Activated T-cell treated with anti-CD3 and anti-CD28 coated beads, Interleukin-2, amount 50 U/mL, for 24 hours (primary cell): ENCODE results near the gene KLHL1.

Experiments
- DNase-seq: peaks from one replicate; pipeline ENCODE4 v3.0.0-alpha.2; 2020
- H3K27ac Mint-ChIP-seq: 2 replicates; pipeline ENCODE4 v1.8.0; 2020; ENCODE audit warnings: mild to moderate bottlenecking, mixed read lengths
- H3K27me3 Mint-ChIP-seq: 2 replicates; pipeline ENCODE4 v1.8.0; 2020; ENCODE audit warnings: mixed read lengths
- H3K36me3 Mint-ChIP-seq: 2 replicates; pipeline ENCODE4 v1.8.0; 2020; ENCODE audit warnings: low read depth, mixed read lengths
- H3K4me1 Mint-ChIP-seq: 2 replicates; pipeline ENCODE4 v1.8.0; 2020; ENCODE audit warnings: low read depth, mixed read lengths
- H3K4me3 Mint-ChIP-seq: 2 replicates; pipeline ENCODE4 v1.8.0; 2020; ENCODE audit warnings: mild to moderate bottlenecking, moderate library complexity, mixed read lengths
- H3K9me3 Mint-ChIP-seq: 2 replicates; pipeline ENCODE4 v1.8.0; 2020; ENCODE audit warnings: mixed read lengths

KLHL1 gene

GRCh38 chr13:69737129-69737935, 370.9 kb downstream of the KLHL1 start:
- Mint-ChIP-seq H3K27me3 (no peaks in the 10 kb centered on the region), H3K9me3 (peaks cover 10% of the 10 kb centered on the region), H3K4me1 (no peaks in the 10 kb centered on the region), H3K4me3 (no peak overlapping the region), H3K27ac (no peak overlapping the region), H3K36me3 (no peaks in the 10 kb centered on the region)
- DNase-seq: no peak

GRCh38 chr13:69721631-69722030, 386.6 kb downstream of the KLHL1 start:
- Mint-ChIP-seq H3K27ac (no peak overlapping the region), H3K4me3 (no peak overlapping the region), H3K9me3 (peaks cover 15% of the 10 kb centered on the region), H3K4me1 (no peaks in the 10 kb centered on the region), H3K27me3 (no peaks in the 10 kb centered on the region), H3K36me3 (no peaks in the 10 kb centered on the region)
- DNase-seq: no peak

GRCh38 chr13:69720278-69720983, 387.8 kb downstream of the KLHL1 start:
- DNase-seq: no peak
- H3K4me3 Mint-ChIP-seq: no peak overlapping the region
- no peaks in the 10 kb centered on the region for H3K36me3 Mint-ChIP-seq
- no peaks in the 10 kb centered on the region for H3K4me1 Mint-ChIP-seq
- H3K27me3 Mint-ChIP-seq: no peaks in the 10 kb centered on the region
- H3K9me3 Mint-ChIP-seq: peaks cover 16% of the 10 kb centered on the region
- H3K27ac Mint-ChIP-seq: no peak overlapping the region

GRCh38 chr13:69706807-69707206, 401.4 kb downstream of the KLHL1 start:
- Mint-ChIP-seq H3K36me3 (no peaks in the 10 kb centered on the region), H3K27ac (no peak overlapping the region), H3K9me3 (peaks cover 12% of the 10 kb centered on the region), H3K27me3 (no peaks in the 10 kb centered on the region), H3K4me1 (no peaks in the 10 kb centered on the region), H3K4me3 (no peak overlapping the region)
- DNase-seq: no peak

- Mint-ChIP-seq H3K27me3 (no peaks in the 10 kb centered on the region), H3K27ac (no peak overlapping the region), H3K36me3 (no peaks in the 10 kb centered on the region), H3K4me3 (no peak overlapping the region), H3K4me1 (no peaks in the 10 kb centered on the region), H3K9me3 (peaks cover 16% of the 10 kb centered on the region)
- DNase-seq: no peak
Measured at GRCh38 chr13:69704311-69704710, 403.9 kb downstream of the KLHL1 start.

- no peak overlapping the region for H3K27ac Mint-ChIP-seq
- no peak overlapping the region for H3K4me3 Mint-ChIP-seq
- no peaks in the 10 kb centered on the region for H3K4me1 Mint-ChIP-seq
- peaks cover 3% of the 10 kb centered on the region for H3K9me3 Mint-ChIP-seq
- no peaks in the 10 kb centered on the region for H3K27me3 Mint-ChIP-seq
- DNase-seq: no peak
- no peaks in the 10 kb centered on the region for H3K36me3 Mint-ChIP-seq
Measured at GRCh38 chr13:69690999-69691398, 417.3 kb downstream of the KLHL1 start.

GRCh38 chr13:69683921-69684686, 424.1 kb downstream of the KLHL1 start:
- Mint-ChIP-seq H3K36me3 (no peaks in the 10 kb centered on the region), H3K4me3 (no peak overlapping the region), H3K27me3 (no peaks in the 10 kb centered on the region), H3K9me3 (peaks cover 5% of the 10 kb centered on the region), H3K27ac (no peak overlapping the region), H3K4me1 (no peaks in the 10 kb centered on the region)
- DNase-seq: no peak

GRCh38 chr13:69681722-69682121, 426.5 kb downstream of the KLHL1 start:
- no peak for DNase-seq
- Mint-ChIP-seq H3K27me3 (no peaks in the 10 kb centered on the region), H3K27ac (no peak overlapping the region), H3K9me3 (peaks cover 6% of the 10 kb centered on the region), H3K4me1 (no peaks in the 10 kb centered on the region), H3K36me3 (no peaks in the 10 kb centered on the region), H3K4me3 (no peak overlapping the region)

GRCh38 chr13:69677343-69677742, 430.9 kb downstream of the KLHL1 start:
- no peaks in the 10 kb centered on the region for H3K36me3 Mint-ChIP-seq
- H3K27ac Mint-ChIP-seq: no peak overlapping the region
- DNase-seq: no peak
- H3K4me3 Mint-ChIP-seq: no peak overlapping the region
- H3K9me3 Mint-ChIP-seq: peaks cover 13% of the 10 kb centered on the region
- H3K4me1 Mint-ChIP-seq: no peaks in the 10 kb centered on the region
- no peaks in the 10 kb centered on the region for H3K27me3 Mint-ChIP-seq

- Mint-ChIP-seq H3K9me3 (peaks cover 13% of the 10 kb centered on the region), H3K27me3 (no peaks in the 10 kb centered on the region), H3K4me1 (no peaks in the 10 kb centered on the region), H3K36me3 (no peaks in the 10 kb centered on the region), H3K4me3 (no peak overlapping the region), H3K27ac (no peak overlapping the region)
- DNase-seq: no peak
Measured at GRCh38 chr13:69676286-69676685, 432.0 kb downstream of the KLHL1 start.

- Mint-ChIP-seq H3K27me3 (no peaks in the 10 kb centered on the region), H3K4me1 (no peaks in the 10 kb centered on the region), H3K4me3 (no peak overlapping the region), H3K36me3 (no peaks in the 10 kb centered on the region), H3K27ac (no peak overlapping the region), H3K9me3 (peaks cover 26% of the 10 kb centered on the region)
- DNase-seq: no peak
Measured at GRCh38 chr13:69660155-69660554, 448.1 kb downstream of the KLHL1 start.

- Mint-ChIP-seq H3K9me3 (peaks cover 27% of the 10 kb centered on the region), H3K4me3 (no peak overlapping the region)
Measured at GRCh38 chr13:69657676-69658075, 450.6 kb downstream of the KLHL1 start.

GRCh38 chr13:69654392-69654791, 453.9 kb downstream of the KLHL1 start:
- DNase-seq: no peak
- H3K4me1 Mint-ChIP-seq: no peaks in the 10 kb centered on the region
- no peaks in the 10 kb centered on the region for H3K36me3 Mint-ChIP-seq
- no peaks in the 10 kb centered on the region for H3K27me3 Mint-ChIP-seq
- H3K9me3 Mint-ChIP-seq: peaks cover 20% of the 10 kb centered on the region
- H3K27ac Mint-ChIP-seq: no peak overlapping the region
- no peak overlapping the region for H3K4me3 Mint-ChIP-seq

More at GRCh38 chr13:69657676-69658075, 450.6 kb downstream of the KLHL1 start:
- H3K27me3 Mint-ChIP-seq: no peaks in the 10 kb centered on the region
- H3K27ac Mint-ChIP-seq: no peak overlapping the region
- H3K4me1 Mint-ChIP-seq: no peaks in the 10 kb centered on the region
- H3K36me3 Mint-ChIP-seq: no peaks in the 10 kb centered on the region
- DNase-seq: no peak
